ENCODE measurements around the gene FAM110A.
A peak's percentile ranks its signal among the peaks of the same experiment; 100 is the strongest.
"Not testable (repeated sequence)": the region's sequence is repeated elsewhere in the genome, so short reads cannot be mapped to it uniquely, and the experiment has no call there.

FAM110A gene

GRCh38 chr20:877814-878213 lies 44.3 kb downstream of the FAM110A start:
- no peak for DNase-seq

GRCh38 chr20:878511-879307 lies 45.2 kb downstream of the FAM110A start:
- DNase-seq: no peak

DNA sequence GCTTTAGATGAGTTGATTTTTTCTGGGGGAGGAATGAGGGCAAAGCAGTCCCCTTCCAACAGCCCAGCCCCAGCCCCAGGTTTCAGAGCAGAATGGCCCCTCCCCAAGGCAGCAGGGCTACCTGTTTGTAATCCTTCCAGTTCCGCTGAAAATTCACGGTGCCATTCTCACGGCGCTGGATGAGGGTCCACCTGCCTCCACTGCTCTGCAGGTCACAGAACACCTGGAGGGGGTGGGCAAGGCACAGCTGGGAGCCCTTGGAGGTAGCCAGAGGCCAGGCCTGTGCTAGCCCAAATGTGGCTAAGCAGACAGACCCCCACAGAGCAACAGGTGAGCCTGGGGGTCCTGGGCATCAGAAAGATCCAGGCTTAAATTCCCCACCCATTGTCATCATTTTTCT lies 46.1 kb downstream of the FAM110A start:
- no peak for DNase-seq

DNA sequence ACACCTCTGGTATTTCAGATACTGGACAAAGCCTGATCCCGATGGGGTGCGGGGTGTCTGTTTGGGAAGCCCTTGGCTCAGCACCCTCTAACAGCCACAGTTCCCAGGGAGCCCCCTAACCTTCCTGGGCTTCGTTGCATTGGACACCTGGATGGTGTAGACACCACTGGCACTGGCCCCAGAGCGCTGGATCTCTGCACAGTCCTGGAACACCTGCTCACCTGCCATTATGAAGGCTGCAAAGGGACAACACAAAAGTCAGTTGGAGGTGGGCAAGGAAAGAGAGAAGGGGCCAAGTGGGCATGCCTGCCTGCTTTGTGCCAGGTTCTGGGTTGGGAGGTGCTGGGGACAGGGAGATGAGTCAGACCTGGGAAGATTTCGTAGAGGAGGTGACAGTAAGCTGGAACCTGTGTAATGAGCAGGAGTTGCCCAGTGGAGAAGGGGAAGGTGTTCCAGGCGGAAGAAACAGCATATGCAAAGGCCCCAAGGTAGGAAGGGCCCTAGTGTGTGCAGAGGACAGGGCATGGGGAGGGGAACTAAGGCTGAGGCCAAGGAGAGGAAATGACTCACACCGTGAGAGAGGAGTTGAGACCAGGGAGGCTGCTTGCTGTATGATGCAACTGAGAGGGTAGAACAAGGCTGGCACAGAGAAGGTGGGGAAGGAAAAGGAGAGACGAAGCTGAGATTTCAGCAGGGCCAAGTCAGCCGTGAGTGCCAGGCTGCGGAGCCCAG lies 47.7 kb downstream of the FAM110A start:
- peak; percentile 82 for DNase-seq

GRCh38 chr20:881783-882144 lies 48.2 kb downstream of the FAM110A start:
- DNase-seq: no peak

- DNase-seq: no peak
These were observed 51.8 kb downstream of the FAM110A start for GRCh38 chr20:884983-885952.

DNA sequence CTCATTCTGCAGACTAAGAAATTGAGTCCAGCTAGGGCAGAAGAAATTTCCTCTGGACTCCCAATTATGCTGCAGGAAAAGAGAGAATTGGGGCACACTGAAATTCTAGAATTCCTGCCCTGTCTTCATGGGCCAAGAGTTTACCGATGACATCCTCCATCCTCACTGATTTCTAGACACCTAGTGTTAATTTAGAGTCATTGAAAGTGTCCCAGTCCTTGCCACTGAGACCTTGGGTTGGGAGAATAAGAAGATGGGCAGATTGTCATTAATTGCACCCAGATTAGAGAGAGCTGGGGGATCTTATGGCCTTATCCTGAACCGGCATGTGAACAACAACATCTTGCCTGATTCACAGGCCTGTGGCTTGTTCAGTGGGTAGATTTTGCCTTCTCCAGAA lies 53.6 kb downstream of the FAM110A start:
- DNase-seq: no peak

DNA sequence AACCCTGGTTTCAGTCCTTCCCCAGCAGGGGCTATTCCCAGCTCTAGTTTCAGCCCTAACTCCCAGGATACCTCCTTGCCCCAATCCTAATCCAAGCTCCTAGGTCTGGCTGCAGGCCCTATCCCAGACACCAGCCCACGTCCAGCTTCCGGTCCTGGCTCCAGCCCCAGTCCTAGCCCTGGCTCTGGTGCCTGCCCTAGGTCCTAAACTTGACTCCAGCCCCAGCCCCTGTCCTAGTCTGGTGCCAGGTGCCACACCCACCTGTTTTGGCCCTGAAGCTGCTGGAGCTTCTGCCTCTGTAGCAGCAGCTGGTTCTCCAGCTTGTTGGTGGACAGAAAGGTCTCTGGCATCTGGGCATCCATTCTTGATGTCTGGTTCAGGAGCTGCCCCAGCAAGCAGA lies 54.5 kb downstream of the FAM110A start:
- DNase-seq: no peak

- DNase-seq: peak; percentile 66
These were observed 55.6 kb downstream of the FAM110A start for GRCh38 chr20:889106-889505.

DNA sequence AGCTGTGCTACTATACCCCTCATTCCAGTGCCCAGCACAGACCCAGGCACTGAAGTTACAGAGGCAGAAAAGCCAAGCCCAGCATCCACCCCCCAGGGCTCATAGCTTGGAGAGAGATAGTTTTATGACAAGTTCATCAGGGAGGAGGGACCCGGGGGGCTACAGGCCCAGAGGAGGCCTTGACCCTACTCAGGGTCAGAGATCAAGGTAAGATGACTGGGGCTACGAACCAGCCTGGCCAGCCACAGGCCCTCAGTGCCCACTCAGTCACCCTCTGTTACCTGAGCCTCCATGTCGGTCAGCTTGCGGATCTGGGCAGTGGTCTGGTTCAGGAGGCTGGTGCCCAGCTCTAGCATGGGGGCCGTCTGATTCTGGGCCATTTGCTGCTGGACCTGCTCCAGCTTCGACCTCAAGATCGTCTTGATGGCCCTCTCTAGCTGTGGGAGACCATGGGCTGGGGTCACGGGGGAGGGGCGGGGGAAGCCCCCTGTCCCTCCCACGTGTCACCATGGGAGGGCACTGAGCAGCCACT lies 56.5 kb downstream of the FAM110A start:
- no peak for DNase-seq

DNA sequence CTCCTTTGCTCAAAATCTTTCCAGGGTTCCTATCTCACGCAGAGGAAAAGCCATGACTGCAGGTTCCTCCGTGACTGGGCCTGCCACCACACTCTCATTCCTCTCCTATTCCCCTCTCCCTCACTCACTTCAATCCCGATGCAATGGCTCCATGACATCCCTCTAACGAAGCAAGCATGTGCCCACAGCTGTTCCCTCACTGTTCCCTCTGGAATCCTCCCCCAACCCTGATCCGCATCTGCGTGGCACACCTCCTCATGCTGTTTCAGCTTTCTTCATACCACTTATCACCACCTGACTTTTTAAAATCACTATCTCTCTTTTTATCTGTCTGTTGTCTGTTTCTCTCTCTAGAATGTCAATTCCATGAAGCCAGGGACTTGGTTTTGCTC lies 57.1 kb downstream of the FAM110A start:
- DNase-seq: no peak

- DNase-seq: peak; percentile 39
These were observed 57.7 kb downstream of the FAM110A start for GRCh38 chr20:891058-891705.

DNA sequence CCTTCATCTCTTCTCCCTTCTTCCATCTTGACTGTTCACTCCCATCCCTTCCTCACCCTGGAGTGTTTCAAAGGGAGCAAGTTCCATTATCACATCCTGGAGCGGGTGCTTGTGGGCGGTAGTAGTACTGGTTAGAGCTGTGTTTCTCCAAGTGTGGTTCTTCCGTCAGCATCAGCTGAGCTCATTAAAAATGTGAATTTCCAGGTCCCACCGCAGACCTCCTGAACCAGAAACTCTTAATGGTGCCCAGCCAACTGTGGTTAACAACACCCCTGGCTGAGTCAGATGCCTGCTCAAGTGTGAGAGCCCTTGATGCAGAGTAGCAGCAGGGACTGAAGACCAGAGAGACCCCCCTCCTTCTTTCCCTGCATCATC lies 58.2 kb downstream of the FAM110A start:
- DNase-seq: no peak

- DNase-seq: not testable (repeated sequence)
These were observed 58.9 kb downstream of the FAM110A start for GRCh38 chr20:892371-892770.
